PFSK-1 (cell line): ENCODE measurements around the gene AP3S2.

Experiments used
- FOXP2 ChIP-seq: optimal IDR thresholded peaks from 2 replicates; pipeline ENCODE3; 2011; ENCODE audit warnings: borderline replicate concordance, control low read depth, inconsistent platforms; ENCODE audit not compliant: insufficient read depth; ENCODE audit errors: extremely low read length, extremely low read depth
- POLR2AphosphoS5 ChIP-seq: IDR thresholded peaks from 2 replicates; pipeline ENCODE4 v1.6.1; 2012; ENCODE audit warnings: low read depth, mild to moderate bottlenecking, control low read depth, low read length, moderate library complexity
- SIN3A ChIP-seq: IDR thresholded peaks from 2 replicates; pipeline ENCODE4 v1.6.1; 2012; ENCODE audit warnings: mild to moderate bottlenecking, low read length, moderate library complexity, borderline replicate concordance; ENCODE audit not compliant: insufficient read depth
- TAF1 ChIP-seq: IDR thresholded peaks from 2 replicates; pipeline ENCODE4 v1.6.1; 2012; ENCODE audit warnings: low read length, control low read depth, borderline replicate concordance; ENCODE audit not compliant: insufficient read depth
- TF ChIP-seq, protein P1 (sequence below), 2 experiments: IDR thresholded peaks; 2 replicates each; pipeline versions ENCODE4 v1.6.1 to v1.8.0; 2011 to 2012; ENCODE audit warnings: low read depth in 2 of 2, low read length in 2 of 2, control low read depth in 1 of 2, inconsistent platforms in 1 of 2, mild to moderate bottlenecking in 1 of 2, moderate library complexity in 1 of 2; ENCODE audit not compliant: insufficient read depth in 1 of 2

AP3S2 gene

DNA sequence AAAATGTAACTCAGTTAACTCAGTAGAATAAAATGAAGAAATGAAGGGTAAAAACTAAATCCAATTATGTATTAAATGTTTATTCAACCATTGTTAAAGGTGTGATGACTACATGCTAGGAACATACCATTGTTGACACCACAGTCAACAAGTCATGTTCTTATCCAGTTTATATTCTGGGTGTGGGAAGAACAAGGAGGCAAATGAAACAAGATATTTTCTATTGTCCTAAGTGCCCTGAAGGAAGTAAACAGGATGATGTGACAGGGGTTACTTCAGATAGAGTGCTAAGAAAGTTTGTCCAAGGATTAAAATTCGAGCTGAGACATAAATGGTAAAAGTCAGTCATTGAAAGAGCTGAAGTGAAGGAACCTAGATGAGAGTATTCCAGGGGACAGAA lies 13.1 kb downstream of the AP3S2 start:
- TF ChIP-seq SIN3A, result no peak
- no peak for TF ChIP-seq TAF1
- TF ChIP-seq, protein P1, sequence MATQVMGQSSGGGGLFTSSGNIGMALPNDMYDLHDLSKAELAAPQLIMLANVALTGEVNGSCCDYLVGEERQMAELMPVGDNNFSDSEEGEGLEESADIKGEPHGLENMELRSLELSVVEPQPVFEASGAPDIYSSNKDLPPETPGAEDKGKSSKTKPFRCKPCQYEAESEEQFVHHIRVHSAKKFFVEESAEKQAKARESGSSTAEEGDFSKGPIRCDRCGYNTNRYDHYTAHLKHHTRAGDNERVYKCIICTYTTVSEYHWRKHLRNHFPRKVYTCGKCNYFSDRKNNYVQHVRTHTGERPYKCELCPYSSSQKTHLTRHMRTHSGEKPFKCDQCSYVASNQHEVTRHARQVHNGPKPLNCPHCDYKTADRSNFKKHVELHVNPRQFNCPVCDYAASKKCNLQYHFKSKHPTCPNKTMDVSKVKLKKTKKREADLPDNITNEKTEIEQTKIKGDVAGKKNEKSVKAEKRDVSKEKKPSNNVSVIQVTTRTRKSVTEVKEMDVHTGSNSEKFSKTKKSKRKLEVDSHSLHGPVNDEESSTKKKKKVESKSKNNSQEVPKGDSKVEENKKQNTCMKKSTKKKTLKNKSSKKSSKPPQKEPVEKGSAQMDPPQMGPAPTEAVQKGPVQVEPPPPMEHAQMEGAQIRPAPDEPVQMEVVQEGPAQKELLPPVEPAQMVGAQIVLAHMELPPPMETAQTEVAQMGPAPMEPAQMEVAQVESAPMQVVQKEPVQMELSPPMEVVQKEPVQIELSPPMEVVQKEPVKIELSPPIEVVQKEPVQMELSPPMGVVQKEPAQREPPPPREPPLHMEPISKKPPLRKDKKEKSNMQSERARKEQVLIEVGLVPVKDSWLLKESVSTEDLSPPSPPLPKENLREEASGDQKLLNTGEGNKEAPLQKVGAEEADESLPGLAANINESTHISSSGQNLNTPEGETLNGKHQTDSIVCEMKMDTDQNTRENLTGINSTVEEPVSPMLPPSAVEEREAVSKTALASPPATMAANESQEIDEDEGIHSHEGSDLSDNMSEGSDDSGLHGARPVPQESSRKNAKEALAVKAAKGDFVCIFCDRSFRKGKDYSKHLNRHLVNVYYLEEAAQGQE (IDR thresholded peaks at IDR 0.05; ENCODE audit: insufficient read depth in 1 of 2, low read depth in 2 of 2, low read length in 2 of 2), result no peak
- no peak for TF ChIP-seq FOXP2
- no peak for TF ChIP-seq POLR2AphosphoS5

DNA sequence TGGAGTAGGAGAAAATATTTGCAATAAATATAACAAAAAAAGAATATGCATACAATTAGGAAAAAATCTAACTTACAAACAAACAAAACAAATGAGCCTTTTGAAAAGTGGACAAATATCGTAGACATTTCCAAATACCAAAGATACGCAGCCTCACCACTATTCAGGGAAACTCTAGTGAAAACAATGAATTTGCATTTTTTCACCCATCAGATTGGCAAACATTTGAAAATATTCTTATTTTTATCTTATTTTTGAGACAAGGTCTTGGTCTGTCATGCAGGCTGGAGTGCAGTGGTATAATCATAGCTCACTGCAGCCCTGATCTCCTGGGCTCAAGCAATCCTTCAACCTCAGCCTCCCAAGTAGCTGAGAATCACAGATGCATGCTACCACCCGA lies 15.5 kb downstream of the AP3S2 start:
- no peak for TF ChIP-seq SIN3A
- TF ChIP-seq FOXP2, result no peak
- no peak for TF ChIP-seq TAF1
- TF ChIP-seq, protein P1 (IDR thresholded peaks at IDR 0.05; ENCODE audit: insufficient read depth in 1 of 2, low read depth in 2 of 2, low read length in 2 of 2), result no peak
- TF ChIP-seq POLR2AphosphoS5, result no peak

DNA sequence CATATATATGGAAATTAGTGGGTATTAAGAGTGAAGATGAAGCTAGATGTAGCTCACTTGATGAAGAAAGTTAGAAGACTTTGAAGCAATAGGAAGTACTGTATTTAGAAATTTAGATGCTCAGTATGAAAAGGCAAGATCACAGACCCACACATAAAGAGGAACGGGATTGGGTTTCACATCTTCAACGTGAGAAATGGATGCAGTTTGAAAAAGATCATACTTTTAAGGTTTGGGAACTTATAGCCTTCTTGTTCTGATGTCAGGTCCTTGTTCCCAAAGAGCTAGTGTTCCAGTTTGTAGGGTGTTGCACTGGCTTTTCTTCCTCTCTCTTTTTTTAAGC lies 16.7 kb downstream of the AP3S2 start:
- no peak for TF ChIP-seq SIN3A
- no peak for TF ChIP-seq TAF1
- TF ChIP-seq, protein P1 (IDR thresholded peaks at IDR 0.05; ENCODE audit: insufficient read depth in 1 of 2, low read depth in 2 of 2, low read length in 2 of 2), result no peak
- TF ChIP-seq POLR2AphosphoS5, result no peak
- no peak for TF ChIP-seq FOXP2

DNA sequence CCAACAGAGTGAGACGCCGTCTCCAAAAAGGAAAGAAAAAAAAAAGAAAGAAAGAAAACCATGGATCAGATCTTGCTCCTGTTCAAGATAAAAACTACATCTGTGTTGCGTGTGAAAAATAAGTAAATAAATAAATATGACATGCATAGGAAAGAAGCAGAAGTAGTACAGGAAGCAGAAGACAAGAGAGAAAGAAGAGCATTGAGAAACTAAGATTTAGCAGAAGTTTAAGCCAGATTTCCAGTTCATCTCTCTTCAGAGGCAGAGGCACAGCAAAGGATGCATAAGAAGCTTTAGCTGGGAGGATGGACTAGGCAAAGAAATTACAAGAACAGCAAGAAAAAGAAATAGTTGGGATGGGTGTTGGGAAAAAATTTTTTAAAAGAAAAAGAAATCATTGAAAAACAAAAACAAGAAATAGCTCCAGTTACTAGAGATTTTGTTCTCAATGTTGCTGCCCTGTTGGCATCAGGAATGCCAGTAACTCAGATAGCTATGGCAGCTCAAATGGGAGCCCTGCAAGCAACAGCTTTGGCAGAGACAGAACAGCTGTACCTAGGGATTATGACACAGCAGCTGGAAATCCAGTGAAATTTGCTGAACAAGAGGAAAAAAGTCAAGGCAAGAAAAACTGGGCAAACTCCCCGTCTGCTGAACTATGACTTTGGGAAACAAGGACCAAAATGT lies 17.3 kb downstream of the AP3S2 start:
- TF ChIP-seq FOXP2, result no peak
- TF ChIP-seq, protein P1 (IDR thresholded peaks at IDR 0.05; ENCODE audit: insufficient read depth in 1 of 2, low read depth in 2 of 2, low read length in 2 of 2), result no peak
- TF ChIP-seq TAF1, result no peak
- TF ChIP-seq POLR2AphosphoS5, result no peak
- TF ChIP-seq SIN3A, result no peak
